Endothelial cell of umbilical vein (primary cell): Measurements from ENCODE around the gene MRPS5. TPM values are rescaled to one million over a fixed set of nuclear protein-coding genes. Genes with fewer than 3 reads are reported as not detected.

Experiments used
- BruUV-seq: library from RNA; stranded (reverse); fragments of 400-500 nt; replicated peaks from 2 replicates; lab custom pipeline; 2021; lab: Mats Ljungman, UMichigan
- CTCF ChIA-PET: fragments of 300-600, 350-600 bp; sonication (Branson Sonifier 250); formaldehyde crosslinking; loops from one replicate; lab custom pipeline; 2021; ENCODE audit warnings: antibody characterized with exemption, inconsistent platforms; lab: Charles Lee
- POLR2A ChIA-PET: fragments of 300-600, 350-600 bp; sonication (Branson Sonifier 250); formaldehyde crosslinking; loops from one replicate; lab custom pipeline; 2021; ENCODE audit warnings: antibody characterized with exemption, inconsistent platforms; lab: Charles Lee
- DNase-seq: peaks from one replicate; pipeline ENCODE4 v3.0.0-alpha.2; 2011; ENCODE audit warnings: low read depth, low spot score
- FAIRE-seq: peaks from 2 replicates; lab custom pipeline; 2011; peaks lifted over from hg19 to GRCh38; lab: Jason Lieb, UNC
- H2AFZ ChIP-seq: 2 replicates; pipeline ENCODE4 v1.6.0; 2012; ENCODE audit warnings: low read depth, low read length, control low read depth, inconsistent platforms
- H3K27ac ChIP-seq: 2 replicates; pipeline ENCODE4 v1.5.1; 2011; ENCODE audit warnings: low read depth, mild to moderate bottlenecking, control low read depth, low read length, moderate library complexity; ENCODE audit not compliant: insufficient read depth
- H3K27me3 ChIP-seq, 2 experiments: 2 replicates each; pipeline versions ENCODE4 v1.6.0 to v1.6.1; 2011; ENCODE audit warnings: low read length in 2 of 2, mixed read lengths in 1 of 2; ENCODE audit not compliant: control insufficient read depth in 2 of 2, insufficient read depth in 2 of 2
- H3K36me3 ChIP-seq, 2 experiments: 2 replicates in 1 of 2; 3 replicates in 1 of 2; pipeline ENCODE4 v1.5.1; 2011; ENCODE audit warnings: low read length in 2 of 2, mild to moderate bottlenecking in 1 of 2, moderate library complexity in 1 of 2; ENCODE audit not compliant: control insufficient read depth in 2 of 2, insufficient read depth in 2 of 2; ENCODE audit errors: extremely low read depth in 1 of 2
- H3K4me1 ChIP-seq: 3 replicates; pipeline ENCODE4 v1.5.1; 2011; ENCODE audit warnings: mild to moderate bottlenecking, low read length; ENCODE audit not compliant: control insufficient read depth, insufficient read depth; ENCODE audit errors: extremely low read depth
- H3K4me2 ChIP-seq: 2 replicates; pipeline ENCODE4 v1.6.1; 2011; ENCODE audit warnings: low read length, control low read depth, mixed read lengths; ENCODE audit not compliant: insufficient read depth
- H3K4me3 ChIP-seq, 3 experiments: fragments of 200-600 bp in 1 of 3; sonication (generic), shearing (Covaris generic) in 1 of 3; replicated peaks in 1 of 3; 2 replicates each; pipeline ENCODE4 v1.5.1; 2011 to 2016; ENCODE audit warnings: control low read depth in 3 of 3, low read length in 3 of 3, mild to moderate bottlenecking in 2 of 3, inconsistent platforms in 1 of 3, low read depth in 1 of 3, moderate library complexity in 1 of 3; ENCODE audit not compliant: insufficient read depth in 1 of 3
- H3K79me2 ChIP-seq: 2 replicates; pipeline ENCODE4 v1.6.0; 2012; ENCODE audit warnings: low read length, inconsistent platforms; ENCODE audit not compliant: control insufficient read depth, insufficient read depth
- H3K9ac ChIP-seq: replicated peaks from 2 replicates; pipeline ENCODE3; 2011; ENCODE audit warnings: low read length, control low read depth; ENCODE audit not compliant: insufficient read depth; ENCODE audit errors: extremely low read depth
- H3K9me1 ChIP-seq: replicated peaks from 3 replicates; pipeline ENCODE4 v1.6.0; 2011; ENCODE audit warnings: mild to moderate bottlenecking, low read length; ENCODE audit not compliant: control insufficient read depth, insufficient read depth; ENCODE audit errors: extremely low read depth
- H3K9me3 ChIP-seq: replicated peaks from 2 replicates; pipeline ENCODE4 v1.5.1; 2012; ENCODE audit warnings: low read length, inconsistent platforms; ENCODE audit not compliant: control insufficient read depth, insufficient read depth
- H4K20me1 ChIP-seq: replicated peaks from 2 replicates; pipeline ENCODE3; 2011; ENCODE audit warnings: mild to moderate bottlenecking, low read length; ENCODE audit not compliant: control insufficient read depth, insufficient read depth; ENCODE audit errors: extremely low read depth
- CTCF ChIP-seq, 2 donors: IDR thresholded peaks; 1 replicate in 1 of 2; 2 replicates in 1 of 2; pipeline ENCODE4 v1.5.1; 2011; ENCODE audit warnings: low read length in 2 of 2, mild to moderate bottlenecking in 2 of 2, moderate library complexity in 2 of 2, control low read depth in 1 of 2, inconsistent platforms in 1 of 2, low read depth in 1 of 2; ENCODE audit not compliant: insufficient read depth in 1 of 2; ENCODE audit errors: extremely low read depth in 1 of 2
- EZH2 ChIP-seq: IDR thresholded peaks from 2 replicates; pipeline ENCODE4 v1.6.1; 2012; ENCODE audit warnings: borderline replicate concordance, low read depth, mild to moderate bottlenecking, moderate library complexity, low read length, inconsistent platforms; ENCODE audit not compliant: severe bottlenecking
- FOS ChIP-seq: IDR thresholded peaks from 2 replicates; pipeline ENCODE4 v1.6.1; 2011; ENCODE audit warnings: mild to moderate bottlenecking, low read length, moderate library complexity, borderline replicate concordance; ENCODE audit not compliant: insufficient read depth
- GATA2 ChIP-seq: IDR thresholded peaks from 2 replicates; pipeline ENCODE4 v1.7.0; 2011; ENCODE audit warnings: low read depth, mild to moderate bottlenecking, moderate library complexity, mixed read lengths, low read length; ENCODE audit not compliant: insufficient read length, insufficient read depth
- JUN ChIP-seq: IDR thresholded peaks from 2 replicates; pipeline ENCODE4 v1.6.1; 2011; ENCODE audit warnings: borderline replicate concordance, low read depth; ENCODE audit not compliant: insufficient read length, insufficient read depth
- MAX ChIP-seq: IDR thresholded peaks from 2 replicates; pipeline ENCODE4 v1.6.1; 2011; ENCODE audit not compliant: insufficient read depth, insufficient read length
- MYC ChIP-seq: IDR thresholded peaks from one replicate; pipeline ENCODE4 v1.6.1; 2011; ENCODE audit warnings: mild to moderate bottlenecking, low read depth, low read length
- POLR2AphosphoS5 ChIP-seq: IDR thresholded peaks from 2 replicates; pipeline ENCODE4 v1.6.1; 2012; ENCODE audit warnings: low read depth, mild to moderate bottlenecking, control low read depth, low read length, moderate library complexity; ENCODE audit not compliant: insufficient read depth
- dilution Hi-C: fragments of 300-500 bp; cut with MboI; formaldehyde crosslinking; loops from one replicate; pipeline ENCODE4 v1.15.0; 2019; ENCODE audit warnings: low sequenced_read_pairs; ENCODE audit not compliant: extremely low pct_ligation_motif_present
- intact Hi-C: fragments of 100-400 bp; cut with micrococcal nuclease; formaldehyde crosslinking; loops from one replicate; pipeline ENCODE4 v1.10.0; 2022
- polyA plus RNA-seq, 4 experiments: library from polyadenylated mRNA; depleted of rRNA in 3 of 4; stranded (reverse) in 3 of 4; unstranded in 1 of 4; fragments of >200 nt; gene quantifications; 2 replicates each; pipeline versions ENCODE4 v1.2.1 to v1.2.3, GENCODE V29; 2011 to 2012; ENCODE audit warnings: missing spikeins in 1 of 4
- total RNA-seq: library from RNA; stranded (reverse); gene quantifications from 2 replicates; pipeline ENCODE4 v1.2.3, GENCODE V29; 2021

MRPS5 gene
- total and polyA plus RNA-seq, 2 donors (not counting 3 experiments of a cell fraction or from before 2014, with no cell fraction given) = 50.5 to 62.8 TPM

- FAIRE-seq = no peak
- no peak for DNase-seq
- intact Hi-C loops (no loop called here), dilution Hi-C loops (no loop called here)
- no peaks in the 10 kb centered on the region for H3K4me1 ChIP-seq
- H3K4me2 ChIP-seq = no peak overlapping the region
- ChIA-PET CTCF (no interaction called here), POLR2A (no interaction called here)
- peaks cover 0 to under 1% of the 10 kb centered on the region in 2 experiments for H3K36me3 ChIP-seq
- TF ChIP-seq EZH2 = no peak
- no peak for TF ChIP-seq FOS
- no peak for TF ChIP-seq MAX
- no peak for TF ChIP-seq JUN
- TF ChIP-seq MYC = no peak
- TF ChIP-seq GATA2 = no peak
- TF ChIP-seq POLR2AphosphoS5 = no peak
- H4K20me1 ChIP-seq = no peaks in the 10 kb centered on the region
- H3K4me3 ChIP-seq = no peak overlapping the region
- no peaks in the 10 kb centered on the region for H3K79me2 ChIP-seq
- H3K9ac ChIP-seq = no peak overlapping the region
- no peak overlapping the region for H3K27ac ChIP-seq
- H3K9me1 ChIP-seq = no peaks in the 10 kb centered on the region
- no peak overlapping the region for H2AFZ ChIP-seq
- BruUV-seq = no TSS peak
- no peaks in the 10 kb centered on the region for H3K27me3 ChIP-seq
- peaks cover 11% of the 10 kb centered on the region for H3K9me3 ChIP-seq
These were observed 22.2 kb upstream of the MRPS5 start for GRCh38 chr2:95143838-95144237.

GRCh38 chr2:95138702-95139101 is 17.1 kb upstream of the MRPS5 start:
- Histone ChIP-seq H3K4me2 (no peak overlapping the region), H3K4me3 (no peak overlapping the region), H3K9me3 (no peaks in the 10 kb centered on the region), H3K27me3 (no peaks in the 10 kb centered on the region), H3K4me1 (no peaks in the 10 kb centered on the region), H3K27ac (no peak overlapping the region), H3K36me3 (no peaks in the 10 kb centered on the region), H2AFZ (no peak overlapping the region), H3K79me2 (no peaks in the 10 kb centered on the region), H3K9me1 (no peaks in the 10 kb centered on the region), H4K20me1 (no peaks in the 10 kb centered on the region), H3K9ac (no peak overlapping the region)
- DNase-seq = no peak
- dilution Hi-C loops (no loop called here), intact Hi-C loops (no loop called here)
- POLR2A ChIA-PET = no interaction called here
- no TSS peak for BruUV-seq
- FAIRE-seq = no peak
- no peak for TF ChIP-seq CTCF (IDR thresholded peaks at IDR 0.05; ENCODE audit: extremely low read depth in 1 of 2, insufficient read depth in 1 of 2, low read depth in 1 of 2, low read length in 2 of 2)
- CTCF ChIA-PET = interaction anchor here (1.0 kb wide), 1 partner anchor 93 kb away, joined by 3 read pairs; no protein-coding TSS in a partner anchor
